OCI-LY3 (cell line): ENCODE measurements around the gene PANK4.

Experiments used
- CTCF ChIP-seq: fragments of 200-600, 300-600 bp; sonication (generic); IDR thresholded peaks from 2 replicates; pipeline ENCODE4 v1.5.1; 2014; ENCODE audit warnings: antibody characterized with exemption, low read length, low read depth
- EZH2phosphoT487 ChIP-seq: fragments of 200-600 bp; shearing (Covaris generic); IDR thresholded peaks from 2 replicates; pipeline ENCODE4 v1.6.1; 2018; ENCODE audit warnings: antibody characterized with exemption, mixed run types, low read depth

GRCh38 chr1:2501041-2501819 lies 25.2 kb downstream of the PANK4 start:
- TF ChIP-seq CTCF = no peak
- no peak for TF ChIP-seq EZH2phosphoT487
